ENCODE data around the gene SLC41A1. TPM values are rescaled to one million over a fixed set of nuclear protein-coding genes. Genes with fewer than 3 reads are reported as not detected.

The SLC41A1 gene
- total RNA-seq, 4 donors from 2014 or later = 5.1 to 7.0 (median 5.6) TPM

DNA sequence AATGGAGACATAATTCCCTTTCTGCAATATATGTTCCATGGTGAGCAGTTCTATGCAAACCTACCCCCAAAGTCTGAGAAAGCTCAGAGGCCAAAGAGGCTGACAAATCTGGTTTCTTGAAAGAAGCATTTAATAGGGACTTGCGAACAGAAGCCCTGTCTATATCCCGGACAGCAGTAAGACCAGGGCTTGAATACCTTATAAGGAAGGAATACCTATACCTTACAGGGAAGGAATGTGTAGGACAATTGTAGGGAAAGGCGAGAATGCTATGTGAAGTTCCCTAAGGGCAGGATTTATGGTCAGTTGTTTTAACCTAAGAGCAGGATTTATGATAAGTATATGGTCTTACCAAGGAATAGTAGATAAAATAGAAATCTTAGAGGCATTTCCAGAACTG is 5.0 kb upstream of the SLC41A1 start:
- TF ChIP-seq EP300 (IDR thresholded peaks at IDR 0.05; ENCODE audit: low read depth) = no peak
- TF ChIP-seq, protein P1, sequence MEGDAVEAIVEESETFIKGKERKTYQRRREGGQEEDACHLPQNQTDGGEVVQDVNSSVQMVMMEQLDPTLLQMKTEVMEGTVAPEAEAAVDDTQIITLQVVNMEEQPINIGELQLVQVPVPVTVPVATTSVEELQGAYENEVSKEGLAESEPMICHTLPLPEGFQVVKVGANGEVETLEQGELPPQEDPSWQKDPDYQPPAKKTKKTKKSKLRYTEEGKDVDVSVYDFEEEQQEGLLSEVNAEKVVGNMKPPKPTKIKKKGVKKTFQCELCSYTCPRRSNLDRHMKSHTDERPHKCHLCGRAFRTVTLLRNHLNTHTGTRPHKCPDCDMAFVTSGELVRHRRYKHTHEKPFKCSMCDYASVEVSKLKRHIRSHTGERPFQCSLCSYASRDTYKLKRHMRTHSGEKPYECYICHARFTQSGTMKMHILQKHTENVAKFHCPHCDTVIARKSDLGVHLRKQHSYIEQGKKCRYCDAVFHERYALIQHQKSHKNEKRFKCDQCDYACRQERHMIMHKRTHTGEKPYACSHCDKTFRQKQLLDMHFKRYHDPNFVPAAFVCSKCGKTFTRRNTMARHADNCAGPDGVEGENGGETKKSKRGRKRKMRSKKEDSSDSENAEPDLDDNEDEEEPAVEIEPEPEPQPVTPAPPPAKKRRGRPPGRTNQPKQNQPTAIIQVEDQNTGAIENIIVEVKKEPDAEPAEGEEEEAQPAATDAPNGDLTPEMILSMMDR (IDR thresholded peaks at IDR 0.05) = no peak
- 90% methylated on average over 3 of the region's 3 CpGs; no CpG with 5 or more reads in 1 of the 2 donors for WGBS, 2 donors (ENCODE audit: low coverage in 1 of 2)
- Histone ChIP-seq H3K4me1 (peaks cover 0 to 7% (median 6%) of the 10 kb centered on the region in 4 donors), H3K4me3 (no peak overlapping the region), H3K36me3 (no peaks in the 10 kb centered on the region), H3K27ac (no peak overlapping the region), H3K9me3 (no peaks in the 10 kb centered on the region), H3K27me3 (no peaks in the 10 kb centered on the region)
- no peak for DNase-seq
- intact Hi-C loops (cut with DNase I; ENCODE audit: low total_unique reads) (no loop called here), in situ Hi-C loops (cut with MboI; ENCODE audit: low pct_ligation_motif_present in 1 of 4, low pct_unique_long_range_greater_than_20kb in 1 of 4, low sequenced_read_pairs in 3 of 4) (no loop called here)

DNA sequence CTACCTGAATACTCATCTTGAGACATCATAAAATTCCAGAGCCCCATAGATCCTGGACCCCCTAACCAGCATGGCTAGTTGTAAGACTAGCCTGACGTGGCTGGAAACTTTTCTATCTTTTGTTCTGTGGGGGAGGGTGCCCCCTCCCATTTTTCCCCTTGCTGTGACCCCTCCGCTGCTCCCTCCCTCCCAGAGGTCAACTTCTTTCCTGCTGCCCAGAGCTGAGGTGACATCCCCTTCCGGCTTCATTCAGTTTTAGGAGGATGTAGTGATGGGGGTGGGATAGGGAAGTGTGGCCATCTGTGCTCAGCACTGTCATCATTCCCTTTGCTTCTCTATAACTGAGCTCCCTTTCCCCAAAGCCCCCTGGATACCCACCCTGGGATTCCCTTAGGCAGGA is 4.4 kb upstream of the SLC41A1 start:
- intact Hi-C loops (cut with DNase I; ENCODE audit: low total_unique reads) (no loop called here), in situ Hi-C loops (cut with MboI; ENCODE audit: low pct_ligation_motif_present in 1 of 4, low pct_unique_long_range_greater_than_20kb in 1 of 4, low sequenced_read_pairs in 3 of 4) (no loop called here)
- no peak for TF ChIP-seq POLR2A (IDR thresholded peaks at IDR 0.05)
- TF ChIP-seq POLR2AphosphoS5 (IDR thresholded peaks at IDR 0.05) = no peak
- TF ChIP-seq, protein P1 (IDR thresholded peaks at IDR 0.05) = no peak
- no peak for TF ChIP-seq EP300 (IDR thresholded peaks at IDR 0.05; ENCODE audit: low read depth)
- peaks cover 0 to 7% (median 6%) of the 10 kb centered on the region in 4 donors for H3K4me1 ChIP-seq
- no peaks in the 10 kb centered on the region for H3K27me3 ChIP-seq
- H3K36me3 ChIP-seq = no peaks in the 10 kb centered on the region
- H3K27ac ChIP-seq = no peak overlapping the region
- no peaks in the 10 kb centered on the region for H3K9me3 ChIP-seq
- H3K4me3 ChIP-seq = no peak overlapping the region
- 87% methylated on average over 3 of the region's 3 CpGs; no CpG with 5 or more reads in 1 of the 2 donors for WGBS, 2 donors (ENCODE audit: low coverage in 1 of 2)
- no peak for DNase-seq

DNA sequence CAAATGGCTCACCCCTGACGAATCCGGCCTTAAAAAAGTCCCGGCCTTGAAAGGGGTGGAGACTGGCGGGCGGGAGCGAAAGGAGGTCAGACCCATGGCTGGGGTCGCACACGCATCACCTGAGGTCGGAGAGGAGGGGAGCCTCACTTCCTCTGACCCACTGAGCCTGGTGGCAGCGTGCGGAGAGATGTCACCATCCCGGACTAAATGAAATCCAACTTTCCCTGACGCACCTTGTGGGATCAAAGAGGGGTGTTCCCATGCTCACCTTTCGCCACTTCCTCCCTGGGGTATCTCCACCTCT is 709 bp upstream of the SLC41A1 start:
- intact Hi-C loops (cut with DNase I; ENCODE audit: low total_unique reads) = no loop called here
- Histone ChIP-seq H3K27ac (peak overlapping the region; percentile 82 to 92 (median 86)), H3K27me3 (no peaks in the 10 kb centered on the region), H3K36me3 (no peaks in the 10 kb centered on the region), H3K9me3 (no peaks in the 10 kb centered on the region), H3K4me1 (peaks cover 16 to 35% (median 20%) of the 10 kb centered on the region in 4 donors), H3K4me3 (peak overlapping the region; percentile 67 to 96 (median 89))
- DNase-seq = no peak
- in situ Hi-C loops (cut with MboI; ENCODE audit: low pct_ligation_motif_present in 1 of 4, low pct_unique_long_range_greater_than_20kb in 1 of 4, low sequenced_read_pairs in 3 of 4) = no loop called here
- TF ChIP-seq, protein P1 (IDR thresholded peaks at IDR 0.05) = no peak
- TF ChIP-seq EP300 (IDR thresholded peaks at IDR 0.05; ENCODE audit: low read depth) (no peak), POLR2AphosphoS5 (IDR thresholded peaks at IDR 0.05) (no peak), POLR2A (IDR thresholded peaks at IDR 0.05) (no peak)
- 4% methylated on average over 14 of the region's 14 CpGs; no CpG with 5 or more reads in 1 of the 2 donors for WGBS, 2 donors (ENCODE audit: low coverage in 1 of 2)

DNA sequence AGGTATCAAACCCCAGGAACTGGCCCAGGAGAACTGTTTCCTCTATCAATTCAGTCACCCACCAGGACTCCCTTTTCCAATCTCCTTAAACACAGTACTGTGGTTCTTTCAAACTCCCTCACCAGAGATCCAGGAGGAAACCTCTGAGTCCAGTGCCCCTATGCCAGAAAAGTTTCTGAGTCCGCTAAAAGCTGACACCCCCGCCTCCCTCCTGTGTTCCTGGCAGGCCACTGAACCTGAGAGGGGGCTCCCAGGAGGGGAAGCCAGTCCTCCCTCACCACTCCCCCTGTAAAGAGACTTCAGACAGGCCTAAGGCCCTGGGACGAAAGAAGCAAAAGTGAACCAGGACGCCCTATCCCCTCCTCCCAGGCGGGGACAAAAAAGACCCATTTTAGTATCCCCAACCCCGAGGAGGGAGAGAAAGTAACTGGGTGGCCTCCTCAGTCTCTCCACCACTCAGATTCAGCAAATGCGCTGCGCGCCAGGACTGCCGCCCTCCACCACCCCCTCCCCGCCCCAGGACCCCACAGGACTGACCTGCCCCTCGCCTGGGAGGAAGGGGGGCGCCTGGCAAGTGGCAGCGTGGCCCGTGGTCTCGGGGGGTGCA is 624 bp downstream of the SLC41A1 start:
- in situ Hi-C loops (cut with MboI; ENCODE audit: low pct_ligation_motif_present in 1 of 4, low pct_unique_long_range_greater_than_20kb in 1 of 4, low sequenced_read_pairs in 3 of 4) (no loop called here), intact Hi-C loops (cut with DNase I; ENCODE audit: low total_unique reads) (no loop called here)
- Histone ChIP-seq H3K9me3 (no peaks in the 10 kb centered on the region), H3K4me1 (peaks cover 16 to 35% (median 20%) of the 10 kb centered on the region in 4 donors), H3K27ac (peak overlapping the region; percentile 82 to 92 (median 86)), H3K4me3 (peak overlapping the region; percentile 67 to 96 (median 89)), H3K36me3 (no peaks in the 10 kb centered on the region), H3K27me3 (no peaks in the 10 kb centered on the region)
- 6% methylated on average over 9 of the region's 16 CpGs; no CpG with 5 or more reads in 1 of the 2 donors for WGBS, 2 donors (ENCODE audit: low coverage in 1 of 2)
- no peak for TF ChIP-seq POLR2A (IDR thresholded peaks at IDR 0.05)
- TF ChIP-seq EP300 (IDR thresholded peaks at IDR 0.05; ENCODE audit: low read depth) = no peak
- TF ChIP-seq POLR2AphosphoS5 (IDR thresholded peaks at IDR 0.05) = no peak
- TF ChIP-seq, protein P1 (IDR thresholded peaks at IDR 0.05) = peak in 1 of 5 experiments; percentile 12
- peak; percentile 14 for DNase-seq
